Amniotic epithelial cell (primary cell): ENCODE data around the gene HES5.
A peak's percentile ranks its signal among the peaks of the same experiment; 100 is the strongest.

Experiments
- DNase-seq: peaks from one replicate; pipeline ENCODE4 v3.0.0-alpha.2; 2010; ENCODE audit warnings: low read depth

The HES5 gene

DNA sequence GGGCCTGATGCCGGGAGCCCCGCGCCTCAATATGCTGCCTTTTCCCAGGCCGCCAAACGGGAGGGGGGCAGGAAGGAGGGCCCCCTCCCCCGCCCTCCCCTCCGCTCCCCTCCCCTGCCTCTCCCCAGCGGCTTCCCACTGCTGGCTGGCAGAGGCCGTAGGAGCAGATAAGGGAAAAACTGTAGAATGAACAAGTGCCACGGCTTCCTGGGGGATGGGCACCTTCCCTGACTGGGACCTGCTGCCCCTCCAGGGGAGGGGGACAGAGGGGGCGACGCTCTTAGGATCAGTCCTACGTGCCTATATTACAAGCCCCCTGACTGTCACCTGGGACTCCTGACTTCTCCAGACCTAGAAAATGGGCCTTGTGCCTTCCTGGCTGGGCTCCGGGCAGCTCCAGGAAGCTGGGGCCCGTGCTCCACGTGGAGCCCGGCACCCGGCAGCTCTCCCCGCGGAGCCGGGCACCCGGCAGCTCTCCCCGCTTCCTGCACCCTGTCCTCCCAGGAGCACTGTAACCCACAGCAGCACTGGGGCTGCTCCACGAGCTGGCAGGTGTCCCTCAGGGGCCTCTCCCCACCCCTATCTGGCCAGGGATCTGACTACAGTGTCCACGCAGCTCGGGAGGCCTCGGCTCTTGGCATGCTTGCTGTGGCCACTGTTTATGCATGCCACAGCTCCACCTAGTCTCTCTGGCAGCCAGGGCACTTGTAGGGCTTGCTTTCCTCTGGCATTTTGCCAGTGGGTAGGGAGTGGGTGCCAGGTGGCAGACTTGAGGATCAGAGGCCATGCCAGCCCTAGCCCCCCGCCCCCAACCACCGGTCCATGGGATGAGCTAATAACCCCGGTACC lies 674 bp upstream of the HES5 start:
- no peak for DNase-seq

DNA sequence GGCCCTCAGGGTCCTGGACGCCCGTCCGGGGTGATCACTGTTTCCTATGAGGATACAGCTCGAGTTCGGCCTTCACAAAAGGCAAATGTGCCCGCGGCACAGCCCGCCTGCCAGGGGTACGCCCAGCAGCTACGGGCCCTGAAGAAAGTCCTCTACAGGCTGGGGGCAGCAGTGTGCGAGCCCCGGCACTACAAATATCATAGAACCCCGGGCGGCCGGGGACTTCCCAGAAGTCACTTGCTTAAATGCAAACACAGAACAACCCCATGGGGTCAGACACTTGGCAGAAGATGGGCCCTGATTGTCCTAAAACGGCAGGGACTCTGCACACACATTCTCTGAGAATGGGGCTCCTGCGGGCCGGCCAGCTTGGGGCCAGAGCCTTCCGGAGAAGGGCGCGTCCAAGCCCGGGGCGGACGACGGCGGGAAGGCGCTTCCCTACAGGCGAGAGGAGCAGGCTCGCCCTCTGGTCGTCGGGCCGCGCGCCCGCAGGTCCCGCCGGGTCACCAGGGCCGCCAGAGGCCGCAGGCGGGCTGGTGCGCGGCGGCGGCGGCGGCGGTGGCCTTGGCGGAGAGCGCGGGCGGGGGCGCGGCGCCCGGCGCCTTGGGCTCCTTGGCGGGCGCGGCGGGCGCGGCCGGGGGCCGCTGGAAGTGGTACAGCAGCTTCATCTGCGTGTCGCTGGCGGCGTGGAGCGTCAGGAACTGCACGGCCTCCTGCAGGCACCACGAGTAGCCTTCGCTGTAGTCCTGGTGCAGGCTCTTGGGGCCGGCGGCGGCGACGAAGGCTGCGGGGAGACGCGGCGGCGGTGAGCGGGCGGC lies 888 bp downstream of the HES5 start:
- DNase-seq, result no peak

DNA sequence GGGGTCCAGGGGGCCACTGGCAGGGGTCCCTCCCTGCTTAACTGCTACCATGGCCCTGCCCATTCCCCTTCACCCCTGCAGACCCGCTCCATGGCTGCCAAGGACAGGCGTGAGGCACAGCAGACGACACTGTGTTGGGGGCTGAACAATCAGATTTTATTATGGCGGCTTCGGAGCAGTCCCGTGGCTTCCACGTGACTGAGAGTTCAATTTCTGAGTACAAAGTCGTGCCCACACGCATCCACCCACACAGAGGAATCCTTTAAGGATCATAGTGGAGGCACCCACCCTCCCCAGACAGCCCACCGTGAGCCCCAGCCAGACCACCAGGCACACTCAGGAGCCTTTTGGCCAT lies 1.5 kb downstream of the HES5 start:
- DNase-seq, result no peak

DNA sequence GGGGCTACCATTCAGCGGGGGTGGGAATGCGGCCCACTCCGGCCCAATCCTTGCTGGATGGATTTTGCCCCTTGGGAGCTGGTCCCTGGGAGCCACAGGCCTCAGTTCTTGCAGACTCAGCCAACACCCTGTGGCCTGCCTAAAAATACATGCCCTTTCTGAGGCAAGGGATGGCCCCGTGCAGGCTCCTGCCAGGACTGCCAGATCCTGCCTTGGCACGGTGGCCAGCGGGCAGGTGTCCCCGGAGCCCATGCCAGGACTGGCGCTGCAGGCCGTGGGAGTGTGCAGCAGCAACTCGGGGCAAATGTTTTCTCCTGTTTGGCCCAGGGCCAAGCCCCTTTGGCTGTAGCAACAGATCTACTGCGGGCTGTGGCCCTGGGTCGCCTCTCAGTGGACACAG lies 2.0 kb downstream of the HES5 start:
- DNase-seq, result no peak

DNA sequence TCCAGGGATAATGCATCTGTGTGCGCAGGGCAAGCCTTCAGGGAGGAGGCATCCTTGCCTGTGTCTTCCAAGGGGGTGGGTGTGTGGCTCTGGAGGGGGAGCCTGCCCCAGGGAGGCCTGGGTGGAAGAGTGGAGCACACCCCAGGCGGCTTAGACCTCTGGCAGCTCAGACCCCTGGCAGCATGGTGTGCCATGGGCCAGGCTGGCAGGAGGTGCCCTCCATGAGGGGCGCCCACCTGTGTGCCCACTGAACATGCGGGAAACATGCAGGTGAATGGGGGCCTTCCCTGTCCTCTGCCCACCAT lies 2.6 kb downstream of the HES5 start:
- no peak for DNase-seq

DNA sequence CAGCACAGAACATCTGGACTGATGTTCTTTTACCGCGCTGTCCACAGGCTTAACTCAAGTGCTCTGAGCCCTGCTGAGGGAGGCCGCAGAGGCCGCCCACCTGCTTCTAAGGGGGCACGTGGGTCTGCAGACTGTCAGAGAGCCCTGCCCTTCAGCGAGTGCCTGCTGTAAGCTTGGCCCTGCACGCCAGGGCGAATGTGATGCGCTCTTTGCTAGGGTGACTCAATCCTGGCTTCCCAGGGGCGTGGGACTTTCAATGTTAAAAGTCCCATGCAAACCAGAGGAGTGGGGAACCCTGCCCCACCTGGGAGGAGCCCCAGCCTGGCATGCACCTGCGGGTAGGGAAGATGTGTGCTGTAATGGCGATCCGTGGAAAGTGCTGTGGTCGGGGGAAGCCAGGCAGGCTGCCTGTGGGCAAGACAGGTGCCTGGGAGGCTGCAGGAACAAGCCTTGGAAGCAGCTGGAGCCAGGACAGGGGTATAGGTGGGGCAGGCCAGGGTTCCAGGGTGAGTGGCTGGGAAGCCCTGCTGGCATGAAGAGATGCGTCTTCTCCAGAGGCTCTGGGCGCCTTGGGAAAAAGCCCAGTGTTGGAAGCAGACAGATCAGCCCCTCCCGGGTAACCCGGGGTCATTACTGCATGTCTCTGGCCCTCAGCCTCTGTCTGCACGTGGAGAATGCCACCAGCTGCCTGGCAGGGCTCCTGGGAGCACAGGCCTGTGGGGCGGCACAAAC lies 3.1 kb downstream of the HES5 start:
- peak; percentile 45 for DNase-seq

DNA sequence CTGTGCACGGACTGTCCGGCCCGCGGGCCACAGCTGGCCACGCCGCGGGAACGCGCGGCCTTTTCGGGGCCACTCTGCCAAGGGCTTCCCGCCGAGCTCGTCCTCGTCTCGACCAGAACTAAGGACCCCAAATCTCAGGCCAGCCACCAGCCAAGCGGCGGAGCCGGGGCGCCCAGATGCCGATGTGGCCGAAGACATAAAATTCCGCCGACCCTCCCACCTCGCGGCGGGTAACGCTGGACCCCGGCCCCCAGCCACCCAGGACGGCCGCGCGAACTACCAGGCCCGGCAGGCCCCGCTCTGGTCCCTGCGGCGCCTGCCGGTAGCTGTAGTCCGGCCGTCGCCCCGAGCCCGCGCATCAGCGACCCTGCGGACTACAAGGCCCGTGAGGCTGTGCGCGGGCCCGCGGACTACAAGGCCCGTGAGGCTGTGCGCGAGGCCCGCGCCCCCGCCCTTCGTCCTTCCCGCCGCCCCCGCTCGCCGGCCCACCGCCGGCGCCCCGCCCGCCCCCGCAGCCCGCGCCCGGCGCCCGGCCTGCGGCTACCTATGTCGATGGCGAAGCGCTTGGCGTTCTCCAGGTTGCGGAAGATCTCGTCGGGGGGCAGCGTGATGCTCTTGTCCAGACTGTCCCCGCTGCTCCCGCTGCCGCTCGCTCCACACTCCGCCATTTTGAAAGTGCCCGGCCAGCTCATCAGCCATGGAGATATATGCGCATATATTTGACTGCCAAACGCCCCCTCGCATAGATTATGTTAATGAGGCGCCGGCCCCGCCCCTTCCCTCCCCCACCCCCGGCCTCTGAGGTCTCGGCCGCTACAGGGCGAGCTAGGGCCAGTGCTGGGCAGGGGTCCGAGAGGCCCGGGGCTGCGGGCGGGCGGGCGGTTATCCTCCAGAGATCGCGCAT lies 3.9 kb downstream of the HES5 start, which contains the start of gene PANK4:
PANK4 (minus strand) TSS at position 677 of the 904 bp plus-strand sequence; CDS start at position 668, 9 bp downstream.
- DNase-seq, result peak; percentile 91

DNA sequence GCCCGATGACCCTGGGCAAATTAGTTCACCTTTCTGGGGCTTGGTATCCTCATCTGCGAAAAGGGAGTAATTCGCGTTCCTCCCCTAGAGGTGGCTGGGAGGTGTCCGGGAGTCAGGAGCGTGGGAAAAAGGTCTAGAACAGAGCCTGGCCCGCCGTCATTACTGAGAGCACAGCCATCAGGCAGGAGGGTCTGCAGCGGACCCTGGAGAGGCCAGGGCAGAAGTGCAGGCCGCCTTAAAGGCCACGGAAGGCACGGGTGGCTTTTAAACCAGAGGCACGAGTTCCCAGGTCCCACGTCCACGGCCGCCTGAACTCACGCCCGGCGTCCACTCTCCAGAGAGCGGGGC lies 4.5 kb downstream of the HES5 start:
- no peak for DNase-seq

DNA sequence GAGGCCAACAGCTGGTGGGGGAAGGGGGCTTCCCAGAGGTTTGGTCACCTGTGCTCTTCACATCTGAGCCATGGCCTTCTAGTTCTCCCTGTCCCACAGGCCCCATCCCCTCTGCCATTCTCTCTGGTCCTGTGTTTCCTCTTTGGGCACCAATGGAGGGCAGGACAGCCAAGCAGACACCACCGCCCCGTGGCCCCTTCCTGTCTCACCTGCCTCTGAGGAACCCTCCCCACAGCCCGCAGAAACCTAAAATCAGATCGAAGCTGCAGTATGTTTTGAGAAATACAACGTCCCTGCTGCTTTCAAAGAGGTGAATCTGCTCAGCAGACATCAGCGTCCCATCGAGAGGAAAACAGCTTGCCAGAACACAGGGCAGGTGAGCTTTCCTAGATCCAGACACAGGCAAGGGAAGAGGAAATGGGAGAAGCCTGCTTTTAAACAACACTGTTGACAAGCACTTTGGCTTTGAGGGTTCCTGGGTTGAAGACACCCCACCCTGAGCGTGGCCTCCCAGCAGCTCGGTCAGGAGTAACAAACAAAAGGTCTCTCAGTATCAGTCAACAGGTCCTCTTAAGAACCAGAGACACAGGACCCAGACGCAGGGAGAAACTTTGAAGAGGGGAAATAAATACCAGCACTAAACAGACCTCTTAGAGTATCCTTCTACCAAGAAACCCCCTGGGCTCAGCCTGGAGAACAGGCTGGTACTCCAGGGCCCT lies 6.0 kb downstream of the HES5 start:
- DNase-seq, result no peak

DNA sequence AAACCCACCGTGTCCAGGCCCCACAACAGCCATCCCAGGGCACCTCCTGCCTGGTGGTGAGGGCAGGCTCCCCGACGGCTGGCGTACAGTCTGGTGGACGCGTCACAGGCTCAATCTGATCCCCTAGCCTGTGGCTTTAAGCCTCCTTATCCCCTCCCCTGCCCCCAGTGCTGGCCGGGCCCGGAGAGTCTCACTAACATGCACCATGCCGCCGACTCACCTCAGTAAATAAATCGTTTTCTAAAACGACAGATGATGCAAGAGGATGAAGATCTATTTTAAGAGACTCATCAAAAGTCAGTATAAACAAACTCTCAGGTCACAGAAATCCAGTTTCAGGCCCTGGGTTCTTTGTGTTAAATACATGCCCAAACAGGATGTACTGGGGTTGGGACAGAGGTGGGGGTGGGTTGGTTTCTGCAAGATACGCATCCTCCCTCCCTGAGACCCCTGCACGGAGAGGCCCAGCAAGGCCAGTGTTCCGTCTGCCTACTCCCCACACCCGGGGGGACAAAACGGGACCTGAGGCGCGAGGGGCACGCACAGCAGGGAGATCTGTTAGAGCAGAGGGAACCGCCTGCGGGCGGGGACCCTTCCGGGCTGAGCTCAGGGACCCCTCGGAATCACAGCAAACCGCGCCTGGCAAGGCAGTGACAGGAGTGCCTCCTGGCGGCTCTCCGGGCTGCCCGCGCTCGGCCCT lies 6.7 kb downstream of the HES5 start:
- no peak for DNase-seq

DNA sequence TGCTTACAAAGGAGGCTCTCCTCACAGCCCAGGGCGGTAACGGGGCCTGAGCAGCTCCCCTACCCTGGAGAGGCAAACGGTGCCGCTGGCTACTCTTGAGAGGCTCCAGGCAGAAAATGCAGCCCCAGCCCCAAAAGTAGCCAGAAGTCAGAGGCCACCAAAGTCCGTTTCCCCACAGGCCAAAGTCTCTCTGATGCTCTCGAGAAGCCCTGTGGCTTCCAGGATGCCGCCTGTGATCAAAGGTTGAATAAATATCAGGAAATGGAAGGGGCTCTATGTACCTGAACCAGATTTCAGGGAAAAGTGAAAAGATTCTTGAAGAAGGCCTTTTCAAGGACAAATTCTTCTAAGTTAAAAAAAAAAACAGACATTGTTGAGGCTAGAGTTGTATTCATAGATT lies 7.8 kb downstream of the HES5 start:
- DNase-seq, result no peak

DNA sequence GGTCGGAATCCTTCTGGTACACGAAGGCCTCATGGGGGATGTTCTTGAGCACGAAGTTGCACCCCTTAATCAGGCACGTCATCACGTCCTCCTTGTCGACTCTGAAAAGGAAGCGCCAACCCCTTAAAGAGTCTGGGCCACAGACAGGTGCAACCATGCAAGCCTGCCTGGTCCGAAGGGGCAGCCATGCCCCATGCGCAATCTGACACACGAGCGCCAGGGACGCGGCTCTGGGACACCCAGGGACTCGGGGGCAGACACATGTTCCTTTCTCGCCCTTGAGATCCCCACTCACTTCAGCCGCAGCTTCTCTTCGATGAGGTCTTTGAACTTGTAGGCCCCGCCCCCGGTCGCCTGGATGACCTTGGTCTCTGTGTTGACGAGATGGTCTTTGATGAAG lies 9.3 kb downstream of the HES5 start:
- DNase-seq, result no peak

DNA sequence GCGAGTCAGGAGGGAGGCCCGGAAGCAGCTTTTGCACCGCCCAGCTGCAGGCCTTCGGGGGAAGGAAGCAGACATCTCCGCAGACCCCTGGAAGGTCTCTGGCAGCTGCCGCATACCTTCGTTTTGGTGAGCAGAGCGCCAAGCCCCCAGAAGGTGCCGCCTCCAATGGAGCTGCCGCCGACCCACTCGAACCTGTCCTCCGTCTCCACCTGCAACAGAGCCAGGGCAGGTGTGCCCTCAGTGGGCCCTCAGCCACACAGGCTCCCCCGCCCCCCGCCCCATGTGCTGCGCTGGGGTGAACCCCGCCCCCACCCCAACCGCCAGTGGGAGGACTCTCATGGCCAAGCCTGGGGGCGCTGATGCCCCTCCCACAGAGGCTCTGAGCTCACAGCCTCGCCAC lies 9.9 kb downstream of the HES5 start:
- DNase-seq, result no peak

DNA sequence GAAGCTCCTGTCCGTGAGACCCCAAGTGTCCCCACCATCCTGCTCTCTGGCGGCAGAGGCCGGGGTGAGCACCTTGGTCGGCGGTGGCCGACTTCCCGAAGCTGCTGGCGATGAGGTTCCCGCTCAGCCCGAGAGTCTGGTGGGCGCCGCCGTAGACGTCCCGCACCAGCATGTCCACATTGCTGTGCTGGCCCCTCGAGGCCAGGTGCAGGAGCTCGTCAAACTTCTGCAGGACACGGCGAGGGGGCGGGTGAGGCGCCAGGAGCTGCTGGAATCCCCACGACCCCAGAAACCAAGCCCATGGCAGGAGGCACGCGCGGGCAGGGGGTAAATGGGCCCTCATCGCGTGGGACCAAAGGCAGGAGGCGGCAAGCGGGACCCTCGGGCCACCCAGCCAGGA lies 10.3 kb downstream of the HES5 start:
- DNase-seq, result no peak

DNA sequence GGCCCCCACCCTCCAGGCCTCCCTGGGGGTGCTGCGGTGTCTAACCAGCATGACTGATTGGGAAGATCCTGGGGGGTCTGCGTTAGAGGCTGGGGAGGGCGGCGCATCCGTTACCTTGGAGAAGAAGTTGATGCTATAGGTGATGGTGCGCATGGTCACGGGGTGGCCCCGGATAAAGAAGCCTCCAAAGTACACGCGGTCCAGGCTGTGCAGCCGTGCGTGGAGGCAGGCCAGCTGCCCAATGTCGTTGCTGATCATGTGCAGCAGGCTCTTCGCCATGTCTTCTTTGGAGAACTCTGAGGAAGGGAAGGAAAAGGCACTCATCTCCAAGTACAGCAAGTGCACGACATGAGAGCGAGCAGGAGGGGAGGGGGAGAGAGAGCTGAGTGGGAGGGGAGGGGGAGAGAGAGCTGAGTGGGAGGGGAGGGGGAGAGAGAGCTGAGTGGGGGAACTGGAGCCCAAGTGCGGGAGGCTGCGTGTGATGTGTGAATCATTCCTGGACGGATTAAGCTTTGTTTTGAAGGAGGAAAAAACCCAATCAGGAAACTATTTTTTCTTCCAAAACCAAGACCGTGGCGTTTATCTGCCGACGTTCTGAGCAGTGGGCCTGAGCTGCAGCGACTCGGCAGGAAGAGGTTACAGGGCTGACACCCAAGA lies 10.9 kb downstream of the HES5 start:
- DNase-seq, result no peak

DNA sequence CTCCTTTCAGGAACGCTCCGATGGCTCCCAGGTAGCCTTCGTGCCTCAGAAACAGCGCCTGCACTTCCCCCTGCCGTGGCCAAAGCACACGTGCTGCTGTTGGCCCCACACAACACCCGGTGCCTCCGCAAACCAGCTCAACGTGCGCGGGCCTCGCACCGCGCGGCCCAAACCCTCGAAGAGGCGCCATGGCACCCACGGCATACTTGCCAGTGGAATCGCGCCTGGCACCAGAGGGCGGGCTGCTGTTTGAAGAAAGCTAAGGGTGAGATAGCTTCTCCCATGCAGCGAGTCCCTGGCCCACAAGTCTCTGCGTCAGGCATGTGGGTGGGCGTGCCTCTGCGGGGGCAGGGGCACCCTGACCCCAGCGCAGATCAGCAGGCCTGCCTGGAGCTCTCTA lies 11.5 kb downstream of the HES5 start:
- DNase-seq, result no peak

DNA sequence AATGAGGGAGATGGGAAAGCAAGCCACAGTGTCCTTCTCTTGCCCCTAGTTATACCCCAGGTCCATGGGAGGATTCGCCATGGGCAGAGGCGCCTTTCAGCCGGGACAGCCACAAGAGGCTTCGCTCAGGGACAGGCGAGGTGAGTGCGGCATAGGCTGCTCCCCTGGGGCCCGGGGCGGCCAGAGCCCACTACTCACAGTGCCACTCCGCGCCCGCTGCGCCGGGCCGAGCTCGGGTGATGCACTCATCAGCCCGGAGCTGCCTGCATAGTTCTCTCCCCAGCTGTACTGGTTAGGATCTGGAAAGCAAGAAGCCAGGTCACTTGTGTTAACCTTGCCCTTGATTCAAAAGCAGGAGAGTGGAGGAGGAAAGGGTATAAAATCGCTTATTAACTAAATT lies 12.1 kb downstream of the HES5 start:
- DNase-seq, result no peak

DNA sequence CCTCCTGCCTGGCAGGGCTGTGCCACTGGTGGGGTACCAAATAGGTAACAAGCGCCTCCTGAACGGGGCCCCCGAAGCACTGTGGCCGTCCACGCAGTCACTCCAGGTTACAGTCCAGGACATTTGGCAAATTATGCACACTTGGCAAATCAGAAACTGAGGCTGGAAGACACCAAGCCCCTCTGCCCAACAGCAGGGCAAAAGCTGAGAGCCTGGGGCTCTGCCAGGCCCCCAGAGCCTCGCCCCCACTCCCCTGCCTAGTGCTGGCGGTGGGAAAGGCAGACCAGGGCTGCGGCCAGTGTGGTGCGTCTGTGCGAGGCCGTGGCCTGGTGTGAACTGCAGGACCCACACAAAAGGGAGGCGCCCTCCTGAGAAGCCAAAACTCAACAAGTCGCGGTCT lies 13.1 kb downstream of the HES5 start:
- no peak for DNase-seq

DNA sequence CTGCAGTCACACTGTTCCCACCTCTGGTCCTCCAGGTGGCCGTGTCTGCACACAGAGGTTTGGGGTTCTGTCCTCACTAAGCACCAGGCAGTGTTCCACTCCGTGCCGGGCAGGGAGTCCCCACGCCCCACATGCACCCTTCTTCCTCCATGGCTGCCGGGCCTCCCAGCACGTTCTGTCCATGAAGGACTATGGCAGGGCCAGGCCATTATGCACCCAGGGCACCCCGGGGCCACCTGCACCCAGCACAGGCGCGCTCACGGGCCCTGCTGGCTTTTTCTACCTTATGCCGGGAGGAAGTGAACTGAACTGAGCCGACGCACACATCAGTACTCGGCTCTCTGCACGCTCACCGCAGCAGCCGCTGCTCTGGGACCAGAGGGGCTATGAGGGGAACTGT lies 13.9 kb downstream of the HES5 start:
- DNase-seq, result no peak

DNA sequence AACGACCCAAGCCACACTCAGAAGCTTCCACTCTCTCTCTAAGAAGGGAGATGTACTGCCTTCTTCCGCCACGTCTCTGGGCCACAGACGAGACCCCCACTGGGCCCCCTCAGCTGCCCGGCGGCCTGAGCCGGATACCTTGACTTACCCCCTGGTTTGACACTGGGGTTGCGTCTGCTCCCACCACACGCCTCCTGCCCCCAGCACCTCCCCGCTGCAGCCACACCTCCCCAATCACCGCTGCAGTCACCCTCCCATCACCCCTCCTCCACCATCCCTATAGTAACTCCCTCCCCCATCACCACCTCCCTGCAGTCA lies 14.3 kb downstream of the HES5 start:
- DNase-seq, result no peak
